Activated CD4-positive, alpha-beta T cell treated with anti-CD3 and anti-CD28 coated beads, Interleukin-2, amount 50 U/mL, for 24 hours (primary cell): Measurements from ENCODE around the gene GEMIN7.
A peak's percentile ranks its signal among the peaks of the same experiment; 100 is the strongest.

ENCODE experiments used
- DNase-seq, 2 donors: peaks; one replicate each; pipeline ENCODE4 v3.0.0-alpha.2; 2020; ENCODE audit warnings: low read depth in 1 of 2, low spot score in 1 of 2

GEMIN7 gene, protein sequence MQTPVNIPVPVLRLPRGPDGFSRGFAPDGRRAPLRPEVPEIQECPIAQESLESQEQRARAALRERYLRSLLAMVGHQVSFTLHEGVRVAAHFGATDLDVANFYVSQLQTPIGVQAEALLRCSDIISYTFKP

DNA sequence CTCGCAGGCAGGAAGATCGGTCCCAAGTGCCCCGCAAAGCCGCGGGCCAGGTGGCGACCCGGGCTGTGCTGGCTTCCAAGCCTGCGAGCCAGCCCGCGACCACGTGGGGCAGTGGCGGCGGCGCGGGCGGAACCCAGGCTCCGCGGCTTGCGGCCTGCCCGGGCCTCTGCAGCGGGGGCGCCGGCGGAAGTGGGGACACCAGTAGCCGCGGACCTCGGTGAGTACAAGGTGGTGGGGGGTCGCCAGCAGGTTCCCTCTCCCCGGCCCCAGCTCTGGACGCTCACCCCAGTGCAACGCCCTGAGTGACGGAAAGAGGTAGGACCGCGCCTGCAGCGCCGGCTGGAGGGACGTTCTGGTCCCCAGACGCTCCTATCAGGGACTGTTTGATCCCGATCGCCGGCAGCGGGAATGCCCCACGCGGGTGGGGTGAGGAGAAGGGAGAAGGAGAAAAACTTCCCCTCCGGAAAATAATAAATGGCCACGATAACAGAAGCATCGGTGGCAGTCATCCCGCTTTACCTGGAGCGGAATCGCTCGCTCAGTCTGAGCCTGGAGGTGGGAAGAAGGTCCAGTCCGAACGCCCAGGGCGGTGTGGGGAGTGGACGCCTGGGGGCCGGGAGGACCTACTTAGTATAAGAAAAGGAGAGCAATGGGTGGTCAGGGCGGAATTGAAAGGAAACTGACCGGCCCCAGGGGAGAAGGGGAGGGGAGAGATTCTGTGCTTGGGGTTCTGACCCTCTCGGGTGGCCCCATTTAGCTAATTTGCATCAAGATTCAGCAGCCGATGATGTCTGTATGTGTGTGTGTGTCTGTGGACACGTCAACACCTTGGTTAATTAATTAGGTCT is at the start of gene GEMIN7:
Gene GEMIN7 (plus strand): TSS at position 198 of the 848 bp plus-strand sequence. CDS start 10,855 bp downstream, outside the sequence.
- DNase-seq = peak; percentile 73 to 77

DNA sequence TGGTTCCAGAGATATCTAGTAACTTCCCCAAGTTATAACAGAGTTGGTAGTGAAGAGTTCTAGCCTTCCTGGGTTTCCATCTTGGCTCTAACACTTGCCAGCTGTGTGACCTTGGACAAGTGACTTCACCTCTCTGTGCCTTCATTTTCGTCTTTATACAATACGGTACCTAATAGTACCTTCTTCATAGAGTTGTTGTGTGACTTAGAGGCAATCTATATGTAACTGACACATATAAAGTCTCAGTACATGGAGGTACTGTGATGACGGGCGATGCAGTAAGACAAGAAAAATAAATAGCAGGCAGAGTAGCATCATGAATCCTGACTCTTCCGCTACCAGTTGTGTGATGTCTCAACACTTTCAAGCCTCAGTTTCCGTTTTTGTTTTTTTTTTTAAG is 48.2 kb upstream of the GEMIN7 start:
- no peak for DNase-seq

DNA sequence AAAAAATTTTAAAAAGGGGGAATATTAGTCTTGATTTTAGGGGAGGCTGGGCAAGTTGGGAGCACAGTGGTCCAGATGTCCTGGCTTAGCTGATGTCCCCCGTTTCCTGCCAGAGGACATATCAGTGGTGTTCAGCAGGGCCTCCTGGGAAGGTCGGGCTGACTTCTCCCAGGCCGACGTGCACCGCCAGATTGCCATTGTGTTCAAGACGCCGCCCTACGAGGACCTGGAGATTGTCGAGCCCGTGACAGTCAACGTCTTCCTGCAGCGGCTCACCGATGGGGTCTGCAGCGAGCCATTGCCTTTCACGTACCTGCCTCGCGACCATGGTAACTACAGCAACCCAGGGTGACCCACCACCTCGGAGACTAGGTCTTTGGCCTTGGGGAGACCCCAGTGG is 46.6 kb upstream of the GEMIN7 start:
- DNase-seq = no peak

DNA sequence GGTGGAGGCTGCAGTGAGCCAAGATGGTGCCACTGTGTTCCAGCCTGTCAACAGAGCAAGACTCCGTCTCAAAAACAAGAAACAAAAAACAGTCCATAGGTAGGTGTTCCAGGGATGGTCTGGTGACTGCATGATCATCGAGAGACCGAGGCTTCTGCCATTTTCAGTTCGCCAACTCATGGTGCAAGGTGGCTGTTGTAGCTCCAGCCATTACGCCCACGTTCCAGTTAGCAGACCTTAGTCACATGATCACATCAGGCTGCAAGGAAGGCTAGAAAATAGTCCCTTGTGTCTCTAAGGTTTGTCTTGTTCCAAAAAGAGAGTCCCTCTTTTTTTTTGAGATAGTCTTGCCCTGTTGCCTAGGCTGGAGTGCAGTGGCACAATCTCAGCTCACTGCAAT is 43.3 kb upstream of the GEMIN7 start:
- DNase-seq = no peak

DNA sequence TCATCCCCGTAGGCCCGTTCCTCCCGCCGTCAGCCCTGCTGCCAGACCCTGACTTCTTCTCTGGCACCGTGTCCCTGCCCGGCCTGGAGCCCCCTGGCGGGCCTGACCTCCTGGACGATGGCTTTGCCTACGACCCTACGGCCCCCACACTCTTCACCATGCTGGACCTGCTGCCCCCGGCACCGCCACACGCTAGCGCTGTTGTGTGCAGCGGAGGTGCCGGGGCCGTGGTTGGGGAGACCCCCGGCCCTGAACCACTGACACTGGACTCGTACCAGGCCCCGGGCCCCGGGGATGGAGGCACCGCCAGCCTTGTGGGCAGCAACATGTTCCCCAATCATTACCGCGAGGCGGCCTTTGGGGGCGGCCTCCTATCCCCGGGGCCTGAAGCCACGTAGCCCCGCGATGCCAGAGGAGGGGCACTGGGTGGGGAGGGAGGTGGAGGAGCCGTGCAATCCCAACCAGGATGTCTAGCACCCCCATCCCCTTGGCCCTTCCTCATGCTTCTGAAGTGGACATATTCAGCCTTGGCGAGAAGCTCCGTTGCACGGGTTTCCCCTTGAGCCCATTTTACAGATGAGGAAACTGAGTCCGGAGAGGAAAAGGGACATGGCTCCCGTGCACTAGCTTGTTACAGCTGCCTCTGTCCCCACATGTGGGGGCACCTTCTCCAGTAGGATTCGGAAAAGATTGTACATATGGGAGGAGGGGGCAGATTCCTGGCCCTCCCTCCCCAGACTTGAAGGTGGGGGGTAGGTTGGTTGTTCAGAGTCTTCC is 41.5 kb upstream of the GEMIN7 start:
- no peak for DNase-seq

DNA sequence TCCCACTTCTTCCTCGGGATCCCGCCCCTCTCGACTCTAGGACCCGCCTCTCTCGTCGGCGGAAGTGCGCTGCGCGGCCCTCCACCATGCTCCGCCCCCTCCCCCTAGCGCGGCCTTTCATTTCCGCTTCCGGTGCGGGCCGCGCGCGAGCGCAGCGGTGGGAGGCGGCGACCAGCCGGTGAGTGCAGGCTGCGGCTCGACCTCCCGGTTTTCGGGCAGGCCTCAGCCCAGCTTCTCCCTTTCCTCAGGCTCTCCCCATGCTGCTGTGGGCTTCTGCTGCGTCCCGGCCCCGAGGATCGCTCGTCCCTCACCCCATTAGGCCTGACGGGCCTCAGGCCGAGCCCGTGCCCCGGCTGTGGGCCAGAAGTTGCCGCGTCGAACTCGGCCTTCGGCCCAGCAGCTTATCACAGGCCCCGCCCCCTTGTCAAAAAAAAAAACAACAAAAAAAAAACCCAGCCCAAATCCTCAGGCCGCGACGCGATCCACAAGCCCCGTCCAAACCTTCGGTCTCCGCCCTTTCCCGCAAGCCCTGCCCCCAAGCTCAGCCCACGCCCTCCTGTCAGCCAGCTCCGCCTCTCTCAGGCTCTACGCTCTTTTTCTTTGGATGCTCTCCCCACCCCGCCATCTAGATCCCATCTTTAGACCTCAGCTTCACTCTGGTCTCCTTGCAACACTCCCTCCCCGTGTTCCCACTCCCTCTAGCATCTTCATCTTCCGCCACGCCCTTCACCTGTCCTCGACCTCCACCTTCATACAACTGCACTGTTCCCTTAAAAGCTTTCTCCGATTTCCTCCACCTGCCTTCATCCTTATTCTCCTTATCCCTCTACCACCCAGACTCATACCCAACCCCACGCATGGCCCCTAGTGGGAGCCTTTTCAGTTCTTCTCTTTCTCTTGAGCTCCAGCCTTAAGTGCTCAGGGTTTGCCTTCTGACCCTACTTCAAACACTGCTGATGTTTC is 39.8 kb upstream of the GEMIN7 start, which contains the start of gene CLASRP:
Gene CLASRP (plus strand): TSS at position 115 of the 963 bp plus-strand sequence. CDS start 1,168 bp downstream, outside the sequence.
- peak; percentile 72 to 82 for DNase-seq

DNA sequence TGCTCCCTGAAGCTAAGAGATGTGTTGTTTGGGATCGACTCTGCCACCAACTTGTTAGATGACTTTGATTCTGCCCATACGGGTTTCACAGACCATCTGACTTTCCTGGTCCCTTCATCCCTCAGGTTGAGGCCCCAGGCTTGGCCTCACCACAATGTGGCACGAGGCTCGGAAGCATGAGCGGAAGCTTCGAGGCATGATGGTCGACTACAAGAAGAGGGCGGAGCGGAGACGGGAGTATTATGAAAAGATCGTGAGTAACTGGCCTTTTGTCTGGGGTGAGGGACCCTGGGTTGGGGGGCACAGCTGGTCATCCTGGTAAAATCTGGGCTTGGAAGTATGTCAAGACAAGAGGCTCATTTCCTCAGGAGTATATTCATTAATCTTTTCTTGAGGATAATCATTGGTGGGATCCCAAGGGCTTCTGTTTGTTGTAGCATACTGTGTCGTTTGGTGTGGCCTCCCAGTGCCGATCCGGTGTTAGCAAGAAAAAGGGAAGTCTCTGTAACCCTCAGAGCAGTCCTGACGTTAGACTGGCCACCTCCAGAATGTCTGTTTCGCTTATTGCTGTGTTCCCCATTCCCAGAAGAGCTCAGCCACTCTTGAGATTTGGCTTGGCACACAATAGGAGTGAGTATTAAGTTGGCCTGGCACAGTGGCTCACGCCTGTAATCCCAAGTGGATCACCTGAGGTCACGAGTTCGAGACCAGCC is 38.8 kb upstream of the GEMIN7 start:
- DNase-seq = no peak

DNA sequence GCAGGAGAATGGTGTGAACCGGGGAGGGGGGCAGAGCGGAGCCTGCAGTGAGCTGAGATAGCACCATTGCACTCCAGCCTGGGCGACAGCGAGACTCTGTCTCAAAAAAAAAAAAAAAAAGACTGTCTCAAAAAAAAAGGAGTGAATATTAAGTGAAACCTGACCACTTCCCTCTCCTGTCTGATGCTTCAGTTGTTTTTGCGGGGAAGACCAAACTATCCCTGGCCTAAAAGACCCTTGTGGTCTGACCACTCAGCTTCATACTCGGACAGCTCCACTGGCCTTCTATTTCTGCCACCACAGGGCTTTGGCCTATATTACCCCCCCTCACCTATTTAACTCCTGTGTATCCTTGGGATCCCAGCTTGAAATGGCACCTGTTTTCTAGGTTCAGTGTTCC is 37.9 kb upstream of the GEMIN7 start:
- no peak for DNase-seq

DNA sequence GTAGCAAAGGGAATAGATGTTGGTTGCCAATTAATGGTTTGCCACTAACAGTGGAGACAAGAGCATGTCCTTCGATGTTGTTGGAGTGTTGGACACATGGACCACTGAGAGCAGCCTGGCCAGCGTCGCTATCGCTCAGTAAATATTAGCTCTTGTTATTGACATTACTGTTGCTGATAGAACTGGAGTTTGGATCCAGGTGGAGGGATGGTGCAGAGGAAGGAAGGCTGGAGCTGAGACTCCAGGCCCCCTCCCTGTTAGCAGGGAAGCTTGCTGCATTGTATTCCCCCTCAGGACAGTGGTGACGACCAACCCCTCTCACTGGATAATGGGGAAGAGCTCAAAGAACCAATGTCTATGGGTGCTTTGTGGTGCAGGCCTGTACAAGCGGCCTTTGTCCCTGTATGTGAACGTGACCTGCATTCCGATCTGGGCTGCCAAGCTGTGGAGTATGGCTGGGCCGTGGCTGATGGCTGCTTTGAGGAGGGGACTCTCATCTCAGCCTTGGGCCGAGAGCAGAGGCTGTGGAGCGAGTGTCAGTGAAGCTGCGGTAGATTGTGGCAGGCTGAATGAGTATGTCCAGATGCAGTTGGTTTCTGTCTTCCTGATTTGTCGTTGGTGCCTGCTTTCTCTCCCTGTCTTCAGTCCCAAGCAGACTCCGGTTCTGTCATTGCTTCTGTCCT is 33.2 kb upstream of the GEMIN7 start:
- no peak for DNase-seq

DNA sequence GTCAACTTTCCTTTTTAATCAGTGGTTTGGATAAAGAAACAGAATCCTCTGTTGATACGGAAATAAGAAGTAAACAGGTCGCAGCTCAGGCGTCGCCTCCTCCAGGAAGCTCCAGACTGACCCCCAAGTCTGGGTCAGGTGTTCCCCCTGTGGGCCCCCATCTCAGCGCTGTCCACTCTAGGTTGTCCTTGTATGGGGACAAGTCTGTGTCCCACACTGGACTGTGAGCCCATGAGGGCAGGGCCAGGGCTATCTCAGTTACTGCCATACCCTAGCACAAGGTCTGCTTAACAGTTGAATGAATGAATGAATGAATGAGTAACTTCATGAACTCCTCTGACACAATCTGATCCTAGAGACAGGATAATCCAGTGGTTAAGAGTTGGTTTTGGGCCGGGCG is 32.7 kb upstream of the GEMIN7 start:
- no peak for DNase-seq

DNA sequence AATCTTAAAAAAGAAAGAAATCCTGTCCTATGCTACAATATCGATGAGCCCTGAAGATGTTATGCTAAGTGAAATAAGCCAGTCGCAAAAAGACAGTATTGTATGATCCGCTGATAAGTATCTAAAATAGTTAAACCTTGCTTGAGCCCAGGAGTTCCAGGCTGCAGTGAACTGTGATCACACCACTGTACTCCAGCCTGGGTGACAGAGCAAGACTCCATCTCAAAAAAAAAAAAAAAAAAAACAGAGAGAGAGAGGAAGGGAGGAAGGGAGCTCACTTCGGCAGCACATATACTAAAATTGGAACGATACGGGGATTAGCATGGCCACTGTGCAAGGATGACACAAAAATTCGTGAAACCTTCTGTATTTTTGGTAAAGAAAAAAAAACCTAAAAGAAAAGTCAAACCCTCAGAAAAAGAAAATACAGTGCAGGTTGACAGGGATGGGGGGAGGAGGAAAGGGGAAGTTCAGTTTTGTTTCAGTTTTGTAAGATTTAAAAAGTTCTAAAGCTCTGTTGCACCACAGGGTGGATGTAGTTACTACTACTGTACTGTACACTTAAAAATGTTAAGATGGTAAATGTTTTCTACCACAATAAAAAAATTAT is 31.8 kb upstream of the GEMIN7 start:
- DNase-seq = no peak

DNA sequence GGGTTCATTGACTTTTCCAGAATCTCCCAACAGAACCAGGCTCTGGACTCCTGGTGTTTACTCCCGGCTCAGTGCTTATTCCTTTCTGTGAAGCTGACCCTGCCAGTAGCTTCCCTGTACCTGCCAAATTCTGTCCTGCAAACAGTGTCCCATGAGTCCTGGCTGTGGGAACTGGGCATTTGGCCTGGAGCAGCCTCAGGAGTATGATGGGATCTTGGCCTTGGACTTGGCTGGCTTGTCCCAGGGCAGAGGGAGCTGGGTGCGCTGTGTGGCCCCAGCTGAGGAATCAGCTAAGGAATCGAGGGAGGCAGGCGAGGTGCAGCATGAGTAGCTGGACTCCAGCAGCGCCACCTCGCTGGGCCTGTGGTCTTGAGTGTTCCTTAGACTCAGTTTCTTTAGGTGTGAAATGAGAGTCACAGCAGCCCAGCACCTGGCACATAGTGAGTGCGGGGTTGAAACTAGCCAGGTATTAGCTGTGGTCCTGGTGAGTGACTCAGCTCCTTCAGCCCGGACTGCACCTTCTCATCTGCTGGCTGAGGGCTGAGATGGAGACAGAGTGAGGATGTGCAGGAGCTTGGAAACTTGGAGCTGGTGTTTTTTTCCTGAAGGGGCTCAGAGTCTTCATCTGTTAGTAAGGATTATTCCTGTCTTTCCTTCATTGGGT is 29.9 kb upstream of the GEMIN7 start:
- DNase-seq = no peak

DNA sequence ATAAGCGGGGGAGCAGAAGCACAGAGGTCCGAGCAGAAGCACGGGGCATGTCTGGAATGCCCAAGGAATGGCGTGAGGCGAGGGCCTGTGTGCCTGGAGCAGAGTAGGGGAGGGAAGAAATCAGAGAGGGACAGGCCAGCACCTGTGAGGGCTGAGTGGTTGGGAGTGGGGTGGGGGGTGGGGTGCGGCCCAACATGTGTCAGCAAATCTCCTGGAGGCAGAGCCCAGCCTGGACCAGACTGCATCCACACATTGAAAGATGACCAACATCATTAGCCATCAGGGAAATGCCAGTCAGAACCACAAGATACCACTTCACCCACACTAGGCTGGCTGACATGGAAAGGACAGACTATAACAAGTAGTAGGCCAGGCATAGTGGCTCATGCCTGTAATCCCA is 29.0 kb upstream of the GEMIN7 start:
- no peak for DNase-seq

DNA sequence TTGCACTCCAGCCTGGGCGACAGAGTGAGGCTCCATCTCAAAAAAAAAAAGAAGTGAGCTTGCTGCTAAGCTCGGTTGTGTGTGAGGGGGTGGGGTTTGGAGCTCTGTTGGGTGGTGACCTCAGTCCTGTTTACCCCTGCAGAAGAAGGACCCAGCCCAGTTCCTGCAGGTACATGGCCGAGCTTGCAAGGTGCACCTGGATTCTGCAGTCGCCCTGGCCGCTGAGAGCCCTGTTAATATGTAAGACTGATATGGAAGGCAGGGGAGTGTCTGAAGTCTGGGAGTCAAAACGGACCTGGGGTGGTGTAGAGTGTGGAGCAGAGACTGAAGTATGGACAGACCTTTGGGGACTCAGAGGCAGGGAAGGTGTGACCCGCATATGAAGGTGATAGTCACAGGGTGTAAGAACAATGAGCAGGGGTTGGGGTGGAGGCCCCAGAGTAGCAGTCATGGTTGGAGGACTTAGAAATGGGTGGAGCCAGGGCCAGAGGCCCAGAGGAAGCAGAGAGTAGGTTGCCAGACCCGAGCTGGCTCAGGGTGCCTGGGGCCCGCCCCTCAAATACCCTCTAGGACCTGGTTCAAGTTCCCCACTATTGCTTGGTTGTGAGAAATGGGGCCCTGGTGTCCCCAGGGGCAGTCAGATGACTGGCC is 27.0 kb upstream of the GEMIN7 start:
- no peak for DNase-seq

DNA sequence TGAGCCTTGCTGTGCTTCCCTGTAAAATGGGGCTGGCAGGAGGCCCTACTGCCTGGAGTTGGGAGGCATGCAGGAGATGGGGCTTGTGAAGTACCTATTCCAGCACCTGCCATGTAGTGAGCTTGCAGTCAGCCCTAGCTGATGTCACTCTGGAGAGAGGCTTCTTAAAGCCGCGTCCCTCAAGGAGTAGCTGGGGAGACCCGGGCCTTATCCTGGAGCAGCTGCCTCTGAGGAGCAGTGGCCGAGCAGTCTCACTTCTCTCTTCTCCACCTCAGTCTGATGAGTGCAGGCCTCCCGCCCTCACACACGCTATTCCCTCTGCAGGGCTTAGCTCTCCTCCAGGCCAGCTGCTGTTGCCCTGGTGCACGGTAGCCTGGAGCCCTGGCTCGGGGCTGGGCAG is 22.2 kb upstream of the GEMIN7 start:
- DNase-seq = no peak

DNA sequence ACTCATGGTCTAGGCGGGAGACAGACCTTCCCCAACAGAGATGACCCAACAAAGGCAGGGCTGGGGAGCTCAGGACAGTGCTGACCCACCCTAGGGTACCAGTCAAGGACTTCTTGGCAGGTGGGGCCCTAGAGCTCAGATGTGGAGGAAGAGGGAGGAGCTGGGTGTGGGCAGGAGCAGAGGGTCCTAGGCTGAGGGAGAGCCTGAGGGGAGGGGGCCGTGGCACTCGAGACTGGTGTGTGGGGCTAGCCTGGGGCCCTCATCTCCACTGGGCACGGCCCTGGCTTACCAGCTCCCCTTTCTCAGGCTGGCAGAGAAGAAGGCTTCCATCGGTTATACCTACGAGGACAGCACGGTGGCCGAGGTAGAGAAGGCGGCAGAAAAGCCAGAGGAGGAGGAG is 21.6 kb upstream of the GEMIN7 start:
- DNase-seq = no peak

DNA sequence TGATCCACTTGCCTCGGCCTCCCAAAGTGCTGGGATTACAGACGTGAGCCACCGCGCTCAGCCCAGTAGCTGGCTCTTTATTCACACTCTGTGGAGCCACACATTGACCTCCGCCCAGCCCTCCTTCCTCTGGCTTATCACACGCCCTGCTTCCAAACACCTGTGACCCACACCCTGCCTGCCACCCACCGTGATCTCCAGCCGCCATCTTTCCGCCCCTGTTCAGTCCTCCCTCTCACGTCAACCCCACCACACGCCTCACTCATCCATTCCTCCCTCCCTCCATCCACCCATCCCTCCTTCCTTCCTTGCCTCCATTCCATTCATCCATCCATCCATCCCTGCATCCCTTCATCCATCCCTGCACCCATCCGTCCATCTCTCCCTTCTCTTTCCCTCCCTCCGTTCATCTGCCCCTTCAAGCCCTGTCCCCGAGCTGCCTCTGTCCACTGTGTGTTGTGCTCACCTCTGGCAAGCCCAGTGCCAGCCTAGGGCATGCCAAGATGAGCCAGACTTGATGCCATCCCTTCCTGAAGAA is 20.4 kb upstream of the GEMIN7 start:
- DNase-seq = no peak
